Right kidney (tissue), 1 donor: ENCODE measurements around the gene HPRT1.

Experiments
- DNase-seq: peaks from one replicate; pipeline ENCODE4 v3.0.0-alpha.2; 2016

HPRT1 gene

DNA sequence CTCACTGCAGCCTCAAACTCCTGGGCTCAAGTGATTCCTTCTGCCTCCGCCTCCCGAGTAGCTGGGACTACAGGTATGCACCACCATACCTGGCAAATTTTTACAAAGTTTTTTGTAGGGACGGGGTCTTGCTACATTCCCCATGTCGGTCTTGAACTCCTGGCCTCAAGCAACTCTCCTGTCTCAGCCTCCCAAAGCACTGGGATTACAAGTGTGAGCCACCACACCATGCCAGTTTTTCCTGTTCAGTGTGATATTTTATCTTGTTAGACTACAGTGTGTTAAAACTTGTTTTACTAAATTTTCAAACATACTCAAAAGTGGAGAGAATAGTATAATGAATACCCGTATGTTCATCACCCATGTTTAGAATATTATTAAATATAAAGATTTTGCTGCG is 12.1 kb downstream of the HPRT1 start:
- DNase-seq, result no peak

DNA sequence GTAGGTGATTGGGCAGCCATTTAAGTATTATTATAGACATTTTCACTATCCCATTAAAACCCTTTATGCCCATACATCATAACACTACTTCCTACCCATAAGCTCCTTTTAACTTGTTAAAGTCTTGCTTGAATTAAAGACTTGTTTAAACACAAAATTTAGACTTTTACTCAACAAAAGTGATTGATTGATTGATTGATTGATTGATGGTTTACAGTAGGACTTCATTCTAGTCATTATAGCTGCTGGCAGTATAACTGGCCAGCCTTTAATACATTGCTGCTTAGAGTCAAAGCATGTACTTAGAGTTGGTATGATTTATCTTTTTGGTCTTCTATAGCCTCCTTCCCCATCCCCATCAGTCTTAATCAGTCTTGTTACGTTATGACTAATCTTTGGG is 16.3 kb downstream of the HPRT1 start:
- no peak for DNase-seq

DNA sequence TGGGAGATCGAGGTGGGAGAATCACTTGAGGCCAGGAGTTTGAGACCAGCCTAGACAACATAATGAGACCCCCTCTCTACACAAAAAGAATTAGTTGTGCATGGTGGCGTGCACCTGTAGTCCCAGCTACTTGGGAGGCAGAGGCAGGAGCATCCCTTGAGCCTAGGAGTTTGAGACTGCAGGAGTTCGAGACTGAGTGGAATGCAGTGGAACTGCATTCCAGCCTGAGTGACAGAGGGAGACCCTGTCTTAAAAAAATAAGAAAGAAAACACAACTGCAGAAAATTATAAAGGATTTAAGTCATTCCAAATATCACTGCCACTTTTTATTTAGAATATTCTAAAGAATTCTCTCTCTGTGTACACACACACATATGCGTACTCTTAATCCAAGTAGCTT is 18.4 kb downstream of the HPRT1 start:
- no peak for DNase-seq

DNA sequence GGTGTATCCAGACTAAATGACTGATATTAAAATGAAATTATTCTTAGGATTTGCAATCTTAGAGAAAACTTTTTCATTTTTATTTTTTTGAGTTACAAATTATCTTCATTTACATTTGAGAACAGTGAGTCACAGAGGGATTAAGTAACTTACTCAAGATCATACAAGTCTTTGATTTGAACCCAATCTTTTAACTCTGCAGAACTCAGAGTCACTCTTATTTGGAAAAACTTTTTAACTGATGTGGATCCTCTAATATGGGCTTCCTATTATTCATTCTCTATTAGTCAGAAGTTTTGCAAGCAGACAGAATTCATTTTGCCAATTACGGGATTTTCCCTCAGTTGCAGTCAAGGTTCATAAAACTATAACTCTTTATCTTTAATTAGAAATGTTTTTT is 20.1 kb downstream of the HPRT1 start:
- DNase-seq, result no peak

DNA sequence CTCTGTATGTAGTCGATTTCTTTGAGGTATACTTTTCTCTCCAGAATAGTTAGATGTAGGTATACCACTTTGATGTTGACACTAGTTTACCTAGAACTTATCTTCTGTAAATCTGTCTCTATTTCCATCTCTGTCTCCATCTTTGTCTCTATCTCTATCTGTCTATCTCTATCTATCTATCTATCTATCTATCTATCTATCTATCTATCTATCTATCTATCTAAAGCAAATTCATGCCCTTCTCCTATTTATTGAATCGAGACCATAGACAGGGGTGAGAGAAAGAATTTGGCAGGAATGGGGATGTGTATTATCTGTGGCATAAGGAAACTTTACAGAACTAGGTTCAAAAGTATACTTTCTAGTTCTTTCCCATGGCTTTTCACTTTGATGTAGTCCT is 21.4 kb downstream of the HPRT1 start:
- no peak for DNase-seq

DNA sequence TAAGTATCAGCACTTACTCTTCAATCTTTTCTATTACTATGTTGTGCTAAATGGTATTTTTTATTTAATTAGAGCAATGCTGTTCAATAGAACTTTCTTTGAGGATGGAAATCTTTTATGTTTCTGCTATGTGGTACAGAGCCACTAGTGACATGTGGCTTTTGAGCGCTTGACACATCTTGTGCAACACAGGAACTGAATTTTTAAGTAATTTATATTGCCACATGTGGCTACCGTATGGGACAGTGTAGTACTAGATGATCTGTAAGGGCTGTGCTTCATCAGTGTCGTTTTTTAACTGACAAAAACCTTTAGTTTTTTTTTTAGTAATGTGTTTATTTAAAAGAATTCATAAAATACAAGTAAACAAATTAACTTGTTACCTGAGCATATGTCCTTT is 22.4 kb downstream of the HPRT1 start:
- no peak for DNase-seq

DNA sequence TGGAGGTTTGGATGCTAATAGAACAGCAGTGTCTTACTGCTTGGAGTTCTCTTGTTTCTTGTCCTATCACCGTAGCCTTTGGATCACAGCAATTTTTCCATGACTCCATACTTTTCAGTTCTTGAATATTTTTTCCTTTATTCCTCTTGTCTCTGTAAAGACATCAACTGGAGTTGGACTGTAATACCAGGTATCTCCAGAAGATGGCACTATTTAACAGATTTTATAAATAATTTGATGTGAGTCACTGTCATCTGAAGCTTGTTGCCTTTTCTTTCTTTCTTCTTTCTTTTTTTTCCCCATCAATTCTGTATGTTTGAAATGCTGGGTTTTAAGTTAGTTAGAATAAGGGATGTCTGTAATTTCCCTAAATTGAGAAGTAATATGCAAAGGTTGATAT is 24.1 kb downstream of the HPRT1 start:
- DNase-seq, result peak; percentile 6

DNA sequence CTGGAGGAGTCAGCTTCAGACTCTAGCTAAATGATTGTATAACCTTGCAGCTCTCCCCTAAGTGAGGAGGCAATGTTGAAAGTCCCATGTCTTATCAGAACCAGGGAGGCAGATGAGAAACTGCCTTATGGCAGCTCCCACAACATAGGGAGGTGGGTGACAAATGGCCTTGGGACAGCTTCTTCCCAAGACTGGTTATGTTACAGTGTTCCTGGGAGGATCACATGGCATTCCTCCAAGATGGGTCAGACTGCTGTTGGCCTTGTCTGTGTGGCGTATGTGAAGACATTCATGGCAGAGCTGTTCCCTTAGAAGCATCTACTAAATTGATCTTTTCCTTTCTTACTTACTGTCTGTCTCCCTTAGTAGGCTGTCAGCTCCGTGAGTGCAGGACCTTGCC is 42.0 kb downstream of the HPRT1 start:
- no peak for DNase-seq

DNA sequence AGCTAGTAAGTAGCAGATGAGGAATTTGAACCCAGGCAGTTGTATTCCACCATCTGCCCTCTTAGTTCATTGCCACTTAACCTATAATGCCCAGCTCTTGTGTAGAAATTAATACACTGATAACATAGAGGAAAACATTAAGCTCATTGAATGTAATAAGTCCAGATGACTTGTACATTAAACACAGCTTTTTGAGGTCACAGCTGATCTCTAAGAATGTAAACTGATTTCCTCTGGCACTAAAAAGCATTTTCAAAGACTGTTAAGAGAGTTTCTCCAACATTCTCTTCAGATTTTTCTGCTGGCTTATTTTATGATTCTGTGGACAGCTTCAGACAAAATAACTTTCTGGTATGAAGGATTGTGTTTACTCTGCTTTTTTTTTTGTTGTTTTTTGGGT is 42.7 kb downstream of the HPRT1 start:
- no peak for DNase-seq

DNA sequence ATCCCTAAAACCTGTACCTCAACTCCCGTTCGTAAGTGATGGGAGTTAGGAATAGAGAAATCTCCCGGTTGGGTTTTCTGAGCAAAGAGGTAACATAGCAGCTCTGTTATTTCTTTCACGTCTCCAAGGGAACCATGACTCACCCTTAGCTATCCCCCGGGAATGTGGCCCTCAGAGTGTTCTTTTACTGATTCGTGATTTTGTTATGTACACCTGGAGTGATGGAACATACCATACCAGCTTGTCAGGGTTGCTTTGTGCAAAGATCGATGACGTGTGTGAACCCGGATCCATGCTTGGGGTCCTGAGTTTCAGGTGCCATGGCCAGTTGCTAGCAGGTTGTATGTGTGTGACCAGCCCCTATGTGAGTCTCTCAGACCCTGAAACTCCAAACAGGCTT is 52.6 kb downstream of the HPRT1 start:
- no peak for DNase-seq

DNA sequence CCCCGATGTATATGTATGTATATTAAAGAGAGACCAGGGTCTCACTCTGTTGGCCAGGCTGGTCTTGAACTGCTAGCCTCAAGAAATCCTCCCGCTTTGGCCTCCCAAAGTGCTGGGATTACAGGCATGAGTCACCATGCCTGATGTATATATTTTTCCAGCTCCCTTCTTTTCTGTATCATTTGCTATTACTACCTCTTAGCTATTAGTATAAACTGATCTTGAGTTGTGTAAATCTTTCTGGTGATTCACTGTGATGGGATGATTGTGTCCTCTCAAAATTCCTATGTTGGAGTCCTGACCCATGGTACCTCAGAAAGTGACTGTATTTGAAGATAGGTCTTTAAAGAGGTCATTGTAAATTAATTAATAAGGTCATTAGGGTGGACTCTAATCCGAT is 53.1 kb downstream of the HPRT1 start:
- no peak for DNase-seq

DNA sequence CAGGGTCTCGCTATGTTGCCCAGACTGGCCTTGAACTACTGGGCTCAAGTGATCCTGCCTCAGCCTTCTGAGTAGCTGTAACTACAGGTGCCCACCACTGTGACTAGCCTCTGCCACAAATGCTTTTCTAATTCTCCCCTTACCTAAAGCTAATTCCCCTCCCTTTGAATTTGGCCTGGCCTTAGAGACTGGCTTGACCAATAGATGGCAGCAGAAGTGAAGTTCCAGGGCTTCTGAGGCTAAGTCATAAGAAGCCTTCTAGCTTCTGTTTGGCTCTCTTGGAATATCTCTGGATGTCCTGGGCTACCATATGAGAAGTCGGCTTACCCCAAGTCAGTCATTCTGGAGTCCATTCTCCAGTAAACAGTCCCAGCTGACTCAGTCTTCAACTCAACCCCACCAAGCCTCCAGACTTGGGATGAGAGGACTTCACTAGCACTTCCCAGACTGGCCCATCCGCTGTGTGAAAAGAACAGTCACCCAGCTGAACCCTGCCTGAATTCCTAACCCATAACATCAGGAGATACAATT is 61.0 kb downstream of the HPRT1 start:
- no peak for DNase-seq

DNA sequence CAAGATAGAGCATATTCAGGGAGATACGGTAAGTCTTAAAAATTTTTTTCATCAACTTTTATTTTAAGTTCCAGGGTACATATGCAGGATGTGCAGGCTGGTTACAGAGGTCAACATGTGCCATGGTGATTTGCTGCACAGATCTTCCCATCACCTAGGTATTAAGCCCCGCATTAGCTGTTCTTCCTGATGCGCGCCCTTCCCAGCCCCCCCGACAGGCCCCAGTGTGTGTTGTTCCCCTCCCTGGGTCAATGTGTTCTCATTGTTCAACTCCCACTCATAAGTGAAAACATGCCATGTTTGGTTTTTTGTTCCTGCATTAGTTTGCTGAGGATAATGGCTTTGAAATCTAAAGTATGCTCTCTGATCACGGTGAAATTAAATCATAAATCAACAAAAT is 64.2 kb downstream of the HPRT1 start:
- no peak for DNase-seq

DNA sequence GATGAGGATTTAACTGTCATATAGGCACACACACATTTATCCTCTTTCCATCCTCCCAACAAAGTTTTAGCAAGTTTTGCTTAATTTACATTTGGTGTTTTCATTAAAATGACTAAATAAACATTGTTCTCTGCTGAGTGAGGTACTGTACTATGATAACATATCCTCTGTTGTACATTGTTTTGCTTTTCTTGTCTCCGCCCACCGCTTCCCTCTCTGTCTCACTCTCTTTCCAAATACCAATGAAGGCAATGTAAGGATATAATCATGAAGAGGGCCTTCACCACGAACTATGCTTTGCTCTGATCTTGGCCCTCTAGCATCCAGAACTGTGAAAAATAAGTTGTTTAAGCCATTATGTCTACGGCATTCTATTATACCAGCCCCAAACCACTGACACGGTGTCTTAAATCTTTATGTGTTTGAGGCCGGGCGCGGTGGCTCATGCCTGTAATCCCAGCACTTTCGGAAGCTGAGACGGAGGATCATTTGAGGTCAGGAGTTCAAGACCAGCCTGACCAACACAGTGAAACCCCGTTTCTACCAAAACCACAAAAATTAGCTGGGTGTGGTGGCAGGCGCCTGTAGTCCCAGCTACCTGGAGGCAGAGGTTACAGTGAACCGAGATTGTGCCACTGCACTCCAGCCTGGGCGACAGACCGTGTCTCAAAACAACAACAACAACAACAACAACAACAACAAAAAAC is 65.3 kb downstream of the HPRT1 start:
- DNase-seq, result no peak

DNA sequence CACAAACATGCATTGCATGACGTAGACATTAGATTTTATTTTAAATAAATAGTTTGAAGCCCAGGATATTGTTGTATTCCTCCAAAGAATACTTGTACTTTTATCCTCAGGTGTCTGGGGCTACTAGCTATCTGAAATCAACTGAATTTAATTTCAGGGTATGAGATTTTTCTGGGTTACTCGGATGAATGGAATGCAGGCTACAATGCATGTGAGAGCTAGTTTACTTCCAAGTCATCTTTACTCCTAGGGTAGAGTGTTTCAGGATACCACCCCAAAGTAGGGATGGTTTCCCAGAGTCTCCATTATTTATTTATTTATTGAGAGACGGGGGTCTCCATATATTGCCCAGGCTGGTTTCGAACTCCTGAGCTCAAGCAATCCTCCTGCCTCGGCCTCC is 66.4 kb downstream of the HPRT1 start:
- DNase-seq, result no peak

DNA sequence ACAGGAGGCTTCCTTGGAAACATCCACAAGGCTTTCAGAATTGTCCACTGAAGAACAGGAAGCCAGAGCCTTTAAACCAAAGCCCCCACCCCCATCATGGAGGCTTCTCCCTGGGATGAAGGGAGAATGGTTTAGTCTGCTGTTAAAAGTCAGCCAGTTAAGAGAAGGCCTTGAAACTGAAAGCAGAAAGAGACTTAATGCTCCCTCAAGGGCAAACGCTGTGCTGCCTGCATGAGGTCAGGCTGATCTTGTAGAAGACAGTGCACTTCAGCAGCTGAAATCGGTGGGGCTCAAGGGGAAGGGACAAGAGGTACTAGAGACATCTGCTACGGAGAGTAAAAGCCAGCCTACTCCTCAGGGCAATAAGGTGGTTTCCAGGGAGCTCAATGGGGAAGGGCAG is 69.0 kb downstream of the HPRT1 start:
- no peak for DNase-seq

DNA sequence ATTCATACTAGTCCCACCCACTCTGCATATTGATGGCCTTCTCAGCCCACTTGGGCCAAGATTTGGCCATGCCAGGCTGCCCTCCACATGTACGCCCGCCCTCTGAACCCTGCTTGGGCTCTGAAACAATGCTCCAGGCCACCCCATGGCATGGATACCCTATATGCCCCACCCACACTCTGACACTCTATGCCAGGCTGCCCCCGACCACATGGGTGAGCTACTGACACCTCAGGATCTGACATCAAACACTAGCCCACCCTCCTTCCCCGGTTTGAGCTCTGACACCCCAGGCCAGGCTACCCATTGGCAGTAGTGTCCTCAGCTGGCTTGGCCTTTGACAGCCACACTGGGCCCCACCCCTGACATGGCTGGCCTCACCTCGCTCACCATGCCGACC is 69.5 kb downstream of the HPRT1 start:
- DNase-seq, result no peak

DNA sequence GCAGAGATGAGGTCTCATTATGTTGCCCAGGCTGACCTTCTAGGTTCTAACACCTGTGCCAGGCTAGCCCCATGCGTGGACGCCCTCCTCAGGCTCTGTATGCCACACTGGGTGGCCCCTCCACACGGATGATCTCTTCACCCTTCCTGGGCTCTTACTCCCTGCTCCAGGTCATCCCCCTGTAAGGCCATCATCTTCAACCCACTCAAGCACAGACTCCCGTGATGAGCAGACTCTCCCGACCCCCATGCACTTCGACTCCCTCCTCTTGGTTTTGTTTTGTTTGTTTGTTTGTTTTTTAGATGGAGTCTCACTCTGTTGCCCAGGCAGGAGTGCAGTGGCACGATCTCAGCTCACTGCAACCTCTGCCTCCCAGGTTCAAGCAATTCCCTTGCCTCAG is 70.9 kb downstream of the HPRT1 start:
- DNase-seq, result no peak

DNA sequence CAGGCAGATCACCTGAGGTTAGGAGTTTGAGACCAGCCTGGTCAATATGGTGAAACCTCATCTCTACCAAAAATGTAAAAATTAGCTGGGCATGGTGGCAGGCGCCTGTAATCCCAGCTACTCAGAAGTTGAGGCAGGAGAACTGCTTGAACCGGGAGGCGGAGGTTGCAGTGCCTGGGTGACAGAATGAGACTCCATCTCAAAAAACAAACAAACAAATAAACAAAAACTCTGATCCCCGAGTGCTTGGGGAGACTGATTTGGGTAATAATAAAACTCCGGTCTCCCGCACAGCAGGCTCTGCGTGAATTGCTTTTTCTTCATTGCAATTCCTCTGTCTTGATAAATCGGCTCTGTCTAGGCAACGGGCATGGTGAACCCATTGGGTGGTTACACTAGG is 73.4 kb downstream of the HPRT1 start:
- DNase-seq, result no peak

DNA sequence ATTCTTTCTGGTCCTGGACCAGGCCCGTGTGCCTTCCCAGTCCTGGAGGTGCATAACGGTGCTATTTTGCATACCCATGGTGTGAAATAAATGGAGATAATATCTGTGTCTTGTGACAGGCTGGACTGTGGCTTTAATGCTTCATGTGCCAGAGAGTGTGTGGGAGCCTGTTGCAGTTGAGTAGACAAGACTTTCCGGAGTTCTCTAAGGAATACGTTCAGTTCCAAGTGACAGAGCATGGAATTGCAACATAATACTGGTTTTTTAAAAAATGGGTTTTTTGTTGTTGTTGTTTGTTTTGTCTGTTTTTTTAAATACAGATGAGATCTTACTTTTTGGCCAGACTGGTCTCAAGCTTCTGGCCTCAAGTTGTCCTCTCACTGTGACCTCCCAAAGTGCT is 74.0 kb downstream of the HPRT1 start:
- DNase-seq, result no peak

DNA sequence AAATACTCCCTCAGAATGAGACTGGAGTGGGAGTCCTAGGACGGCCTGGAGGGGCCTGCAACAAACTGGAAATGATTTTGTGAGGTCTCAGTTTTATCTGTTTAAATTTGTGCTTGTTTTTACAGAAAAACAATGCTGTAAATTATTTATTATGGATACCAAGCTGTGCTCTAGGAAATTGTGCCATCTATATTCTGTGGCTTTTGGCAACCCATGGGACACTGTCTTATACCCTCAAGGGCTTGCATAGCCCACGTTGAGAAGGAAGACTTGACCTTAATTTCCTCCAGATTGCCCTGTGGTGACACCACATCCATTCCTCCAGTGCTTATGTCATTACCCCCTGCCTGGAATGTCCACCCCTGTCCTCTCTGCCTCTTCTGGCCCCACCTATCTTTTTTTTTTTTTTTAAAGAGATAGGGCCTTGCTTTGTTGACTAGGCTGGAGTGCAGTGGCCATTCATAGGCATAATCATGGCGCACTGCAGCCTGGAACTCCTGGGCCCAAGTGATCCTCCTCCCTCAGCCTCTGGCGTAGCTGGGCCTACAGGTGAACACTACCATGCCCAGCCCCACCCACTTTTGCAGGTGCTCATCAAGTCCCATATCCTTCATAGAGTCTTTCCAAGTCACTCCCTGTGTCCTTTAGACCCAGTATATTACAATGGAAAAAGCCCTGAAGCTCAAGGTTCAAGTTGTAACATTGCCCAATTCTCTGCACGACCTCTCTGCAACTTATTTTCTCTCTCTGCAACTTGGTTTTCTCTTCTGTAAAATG is 77.4 kb downstream of the HPRT1 start:
- DNase-seq, result no peak

DNA sequence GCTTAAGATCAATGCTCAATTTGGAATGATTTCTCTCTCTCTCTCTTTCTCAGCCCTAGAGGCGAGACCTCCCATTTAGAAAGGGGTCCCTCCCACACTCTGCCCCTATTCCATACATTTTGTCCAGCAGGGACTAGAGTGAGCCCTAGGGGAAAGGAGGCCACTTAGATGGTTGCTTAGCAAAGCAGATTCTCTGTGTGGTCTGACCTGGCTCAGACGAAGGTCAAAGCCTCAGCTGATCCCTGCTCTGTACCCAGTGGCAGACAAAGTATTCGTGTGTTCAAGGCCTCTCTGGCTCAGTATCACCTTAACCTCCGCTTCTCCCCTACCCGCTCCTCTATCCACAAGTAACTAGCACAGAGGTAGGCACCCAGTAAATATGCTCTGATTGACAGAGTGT is 78.4 kb downstream of the HPRT1 start:
- no peak for DNase-seq

DNA sequence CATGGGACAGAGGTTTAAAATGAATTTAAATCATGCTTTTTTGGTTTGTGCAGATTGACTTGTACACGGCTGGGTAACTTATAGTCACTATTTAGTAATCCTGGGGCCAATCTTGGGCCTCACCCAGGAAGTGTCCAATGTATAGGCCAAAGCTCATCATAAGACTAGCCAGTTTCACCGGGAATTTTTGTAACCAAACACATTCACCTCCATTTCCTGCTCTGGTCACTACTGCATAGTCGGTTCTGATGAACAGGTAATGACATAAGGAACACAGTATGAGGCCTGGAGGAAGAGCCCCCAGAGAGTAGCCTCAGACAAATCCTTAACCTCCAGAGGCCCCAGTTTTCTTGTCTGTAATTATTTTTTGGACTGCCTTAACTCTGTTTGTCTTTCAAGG is 81.9 kb downstream of the HPRT1 start:
- DNase-seq, result no peak

DNA sequence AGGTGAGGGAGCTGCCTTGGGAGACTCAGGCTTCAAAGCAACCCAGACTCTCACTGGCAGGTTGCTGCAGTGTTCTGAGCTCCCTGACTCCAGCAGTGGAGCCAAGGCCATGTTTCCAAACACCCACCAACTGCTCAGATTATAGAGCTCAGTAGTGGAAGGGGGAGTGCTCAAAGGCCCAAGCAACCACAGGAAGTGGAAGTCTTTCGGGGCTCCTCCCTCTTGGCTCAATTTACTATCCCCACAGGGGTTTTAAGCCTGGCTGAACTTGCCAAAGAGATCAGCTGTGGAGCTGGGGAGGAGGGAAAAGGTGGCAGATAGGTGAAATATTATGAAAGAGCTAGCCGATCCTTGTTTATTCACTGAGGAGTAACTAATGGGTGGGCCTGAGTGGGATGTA is 82.5 kb downstream of the HPRT1 start:
- DNase-seq, result no peak
